ENCODE results near the gene CCDC33. TPM values are rescaled to one million over a fixed set of nuclear protein-coding genes. Genes with fewer than 3 reads are reported as not detected.

Gene CCDC33
- polyA plus RNA-seq, 1 of the 3 experiments (the other 2 are of a cell fraction): 4.0 TPM

- Histone ChIP-seq H3F3A (replicated peaks; ENCODE audit: insufficient read depth) (no peaks in the 10 kb centered on the region), H3K4me1 (ENCODE audit: control insufficient read depth in 1 of 2, insufficient read depth in 2 of 2, low read depth in 1 of 2, low read length in 1 of 2) (peaks cover 7 to 45% of the 10 kb centered on the region in 2 experiments; a peak in 3 of 4 replicates), H3K9me3 (no peaks in the 10 kb centered on the region), H3K27me3 (ENCODE audit: insufficient read depth) (no peaks in the 10 kb centered on the region), H3K79me2 (ENCODE audit: insufficient read depth) (no peaks in the 10 kb centered on the region), H3K27ac (ENCODE audit: low read depth in 2 of 2, low read length in 1 of 2) (peak overlapping the region in 1 of 2 experiments; percentile 94; a peak in 2 of 4 replicates), H3K36me3 (replicated peaks in 1 of 2; ENCODE audit: control insufficient read depth in 1 of 2, insufficient read depth in 2 of 2, low read length in 1 of 2) (no peaks in the 10 kb centered on the region), H3K9me2 (no peaks in the 10 kb centered on the region), H2AFZ (ENCODE audit: low read depth) (no peak overlapping the region), H3K9ac (no peak overlapping the region), H3K4me3 (ENCODE audit: low read depth in 2 of 2, low read length in 1 of 2) (no peak overlapping the region), H4K20me1 (ENCODE audit: insufficient read depth) (no peaks in the 10 kb centered on the region), H3K4me2 (no peak overlapping the region)
- no peak for DNase-seq
- CTCF ChIA-PET: interaction anchor here (0.8 to 4.6 kb wide), 8 partner anchors 8 to 128 kb away, joined by 3 to 17 read pairs (median 6); no protein-coding TSS in a partner anchor
- 91% methylated on average over 6 of the region's 6 CpGs for WGBS (ENCODE audit: low lambda C conversion rate)
- POLR2A ChIA-PET: interaction anchor here (1.2 to 1.4 kb wide), 3 partner anchors 16 to 48 kb away, joined by 3 to 4 read pairs (median 4); partner anchors contain the start of gene STRA6
- TF ChIP-seq TAF1 (IDR thresholded peaks at IDR 0.05; ENCODE audit: borderline replicate concordance, low read depth, low read length) (no peak), EZH2phosphoT487 (IDR thresholded peaks at IDR 0.05; ENCODE audit: borderline replicate concordance, low read depth) (no peak), REST (IDR thresholded peaks at IDR 0.05; ENCODE audit: low read depth, low read length) (no peak)
These were observed 14.1 kb downstream of the CCDC33 start for GRCh38 chr15:74250266-74250665.

- peaks cover 6 to 40% of the 10 kb centered on the region in 2 experiments; a peak in 3 of 4 replicates for H3K4me1 ChIP-seq (ENCODE audit: control insufficient read depth in 1 of 2, insufficient read depth in 2 of 2, low read depth in 1 of 2, low read length in 1 of 2)
- 64% methylated on average over 5 of the region's 5 CpGs for WGBS (ENCODE audit: low lambda C conversion rate)
- H3K4me2 ChIP-seq: no peak overlapping the region
- H3K36me3 ChIP-seq (replicated peaks in 1 of 2; ENCODE audit: control insufficient read depth in 1 of 2, insufficient read depth in 2 of 2, low read length in 1 of 2): no peaks in the 10 kb centered on the region
- no peaks in the 10 kb centered on the region for H3K27me3 ChIP-seq (ENCODE audit: insufficient read depth)
- H3F3A ChIP-seq (replicated peaks; ENCODE audit: insufficient read depth): no peaks in the 10 kb centered on the region
- H3K9me2 ChIP-seq: no peaks in the 10 kb centered on the region
- no peaks in the 10 kb centered on the region for H4K20me1 ChIP-seq (ENCODE audit: insufficient read depth)
- no peaks in the 10 kb centered on the region for H3K9me3 ChIP-seq
- peak overlapping the region in 1 of 2 experiments; percentile 94; a peak in 2 of 4 replicates for H3K27ac ChIP-seq (ENCODE audit: low read depth in 2 of 2, low read length in 1 of 2)
- peak; percentile 54 for DNase-seq
- H3K9ac ChIP-seq: no peak overlapping the region
- no peak overlapping the region for H2AFZ ChIP-seq (ENCODE audit: low read depth)
- ChIA-PET POLR2A (interaction anchor here (1.4 to 1.7 kb wide), 4 partner anchors 12 to 49 kb away, joined by 3 to 7 read pairs (median 5); partner anchors contain the start of gene STRA6), CTCF (interaction anchor here (0.8 to 4.6 kb wide), 10 partner anchors 9 to 129 kb away, joined by 3 to 17 read pairs (median 4); partner anchors contain the start of gene STRA6)
- no peaks in the 10 kb centered on the region for H3K79me2 ChIP-seq (ENCODE audit: insufficient read depth)
- H3K4me3 ChIP-seq (ENCODE audit: low read depth in 2 of 2, low read length in 1 of 2): no peak overlapping the region
- TF ChIP-seq TCF12 (IDR thresholded peaks at IDR 0.05) (no peak), GABPA (IDR thresholded peaks at IDR 0.05; ENCODE audit: low read depth) (no peak), MEF2A (IDR thresholded peaks at IDR 0.05; ENCODE audit: borderline replicate concordance, low read depth) (no peak), YY1 (IDR thresholded peaks at IDR 0.05; ENCODE audit: low read depth) (no peak), EP300 (IDR thresholded peaks at IDR 0.05; ENCODE audit: borderline replicate concordance in 1 of 2, low read depth in 1 of 2, low read length in 1 of 2) (peak in 1 of 2 experiments; percentile 62; a peak in 2 of 4 replicates), RFX5 (IDR thresholded peaks at IDR 0.05; ENCODE audit: low read length) (no peak), EZH2phosphoT487 (IDR thresholded peaks at IDR 0.05; ENCODE audit: borderline replicate concordance, low read depth) (no peak), NRF1 (IDR thresholded peaks at IDR 0.05; ENCODE audit: low read depth, low read length) (no peak), MXI1 (IDR thresholded peaks at IDR 0.05; ENCODE audit: low read depth, low read length) (peak; percentile 69), GATA2 (CRISPR knock-in tag; IDR thresholded peaks at IDR 0.05) (peak; percentile 32; the same call in 1 of the 2 replicates), POLR2AphosphoS5 (IDR thresholded peaks at IDR 0.05; ENCODE audit: low read depth, low read length) (no peak), JUND (IDR thresholded peaks at IDR 0.05) (no peak), SMC3 (IDR thresholded peaks at IDR 0.05; ENCODE audit: low read depth, low read length) (no peak), USF1 (IDR thresholded peaks at IDR 0.05; ENCODE audit: borderline replicate concordance, low read depth) (no peak), REST (IDR thresholded peaks at IDR 0.05; ENCODE audit: low read depth, low read length) (no peak), FOXJ3 (CRISPR knock-in tag; IDR thresholded peaks at IDR 0.05) (no peak)
These were observed 15.1 kb downstream of the CCDC33 start for GRCh38 chr15:74251131-74251811.
